Muscle layer of duodenum (tissue), 2 donors: ENCODE data around the gene WWTR1.

Source experiments
- H3K27ac ChIP-seq: one replicate; pipeline ENCODE4 v1.7.0; 2013; ENCODE audit warnings: mild to moderate bottlenecking, low read length
- H3K27me3 ChIP-seq: one replicate; pipeline ENCODE4 v1.7.0; 2013; ENCODE audit warnings: low read depth, mild to moderate bottlenecking, control low read depth, low read length
- H3K36me3 ChIP-seq, 2 donors: one replicate each; pipeline ENCODE4 v1.7.0; 2013; ENCODE audit warnings: low read length in 2 of 2, control low read depth in 1 of 2, mild to moderate bottlenecking in 1 of 2; ENCODE audit not compliant: insufficient read depth in 2 of 2, control insufficient read depth in 1 of 2
- H3K4me1 ChIP-seq, 2 donors: one replicate each; pipeline ENCODE4 v1.7.0; 2013; ENCODE audit warnings: low read length in 2 of 2, mild to moderate bottlenecking in 2 of 2, control low read depth in 1 of 2, moderate library complexity in 1 of 2; ENCODE audit not compliant: insufficient read depth in 2 of 2, control insufficient read depth in 1 of 2
- H3K4me3 ChIP-seq, 2 donors: one replicate each; pipeline ENCODE4 v1.7.0; 2013; ENCODE audit warnings: low read length in 2 of 2, low read depth in 1 of 2, mild to moderate bottlenecking in 1 of 2
- H3K9me3 ChIP-seq, 2 donors: one replicate each; pipeline ENCODE4 v1.7.0; 2013; ENCODE audit warnings: low read length in 2 of 2, control low read depth in 1 of 2, mild to moderate bottlenecking in 1 of 2; ENCODE audit not compliant: control insufficient read depth in 1 of 2
- donor health status: healthy.

Gene WWTR1

DNA sequence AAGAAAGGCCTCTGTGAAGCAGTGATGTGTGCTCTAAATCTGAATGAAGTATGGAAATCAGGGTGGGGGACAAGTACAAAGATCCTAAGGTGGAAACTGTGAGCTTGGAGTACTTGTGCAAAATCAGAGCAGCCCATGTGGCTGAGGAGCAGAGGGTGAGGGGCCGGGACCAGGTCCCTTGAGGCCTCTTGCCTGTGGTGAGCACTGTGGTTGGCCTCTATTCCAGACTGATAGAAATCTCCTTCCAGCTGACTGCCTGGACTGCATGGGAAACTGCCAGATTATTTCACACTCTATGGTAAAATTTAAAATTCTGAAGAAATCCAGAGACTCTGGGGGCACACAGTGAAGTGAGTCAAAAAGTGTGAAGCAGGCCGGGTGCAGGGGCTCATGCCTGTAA lies 101.9 kb downstream of the WWTR1 start:
- Histone ChIP-seq H3K4me1 (peaks cover 8 to 37% of the 10 kb centered on the region in 2 donors), H3K4me3 (no peak overlapping the region), H3K27me3 (no peaks in the 10 kb centered on the region), H3K9me3 (no peaks in the 10 kb centered on the region), H3K27ac (peak overlapping the region; percentile 46), H3K36me3 (peaks cover 0 to 4% of the 10 kb centered on the region in 2 donors)

DNA sequence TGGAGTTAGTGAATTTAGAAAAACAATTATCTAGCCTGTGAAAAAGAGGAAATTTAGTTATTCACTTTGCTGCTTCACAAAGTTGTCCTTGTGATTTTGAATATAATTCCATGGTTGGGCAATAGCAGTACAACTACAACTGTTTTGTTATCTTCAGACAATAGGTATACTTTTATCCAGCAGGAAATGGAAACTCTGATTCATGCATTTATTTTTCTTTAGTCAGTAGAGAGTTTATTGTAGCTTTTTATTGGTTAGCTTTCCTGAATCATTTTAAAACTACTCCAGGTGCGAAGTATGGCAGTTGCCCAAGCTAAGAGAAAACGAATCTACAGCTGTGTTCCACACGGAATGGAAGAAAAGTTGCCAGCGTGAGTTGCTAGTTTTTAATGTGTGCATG lies 103.0 kb downstream of the WWTR1 start:
- Histone ChIP-seq H3K4me1 (peaks cover 8 to 33% of the 10 kb centered on the region in 2 donors), H3K27me3 (no peaks in the 10 kb centered on the region), H3K27ac (no peak overlapping the region), H3K9me3 (no peaks in the 10 kb centered on the region), H3K4me3 (no peak overlapping the region), H3K36me3 (peaks cover 0 to 4% of the 10 kb centered on the region in 2 donors)

DNA sequence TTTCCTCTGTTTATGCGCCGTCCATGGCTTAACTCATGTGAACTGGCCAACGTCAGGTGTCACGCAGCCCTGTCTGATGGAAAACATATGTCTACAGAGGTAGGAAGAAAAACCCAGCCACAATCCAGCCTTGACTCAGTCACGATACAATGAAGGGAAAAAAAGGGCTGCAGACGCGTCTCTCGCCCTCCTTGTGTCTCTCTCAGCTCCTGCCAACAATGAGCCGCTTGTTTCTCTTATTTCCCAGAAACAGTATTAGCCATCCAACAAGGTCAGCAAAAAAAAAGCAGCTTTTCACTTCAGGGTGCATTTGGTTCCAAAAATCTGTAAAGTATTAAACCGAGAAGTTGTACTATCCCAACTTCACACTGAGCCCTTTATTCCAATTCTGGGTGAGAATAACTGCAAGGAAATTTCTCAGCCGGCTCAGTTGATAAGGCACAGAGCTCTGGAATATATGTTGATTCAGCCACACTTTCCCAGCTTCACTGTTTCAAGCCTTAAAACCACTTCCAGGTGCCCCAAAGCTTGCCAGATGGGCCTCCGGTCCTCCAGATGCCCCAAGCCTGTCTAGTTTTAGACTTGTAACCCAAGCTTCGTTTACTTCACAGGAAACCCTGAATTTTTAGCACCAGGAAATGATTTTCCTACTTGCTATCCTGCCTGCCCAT lies 103.9 kb downstream of the WWTR1 start:
- Histone ChIP-seq H3K27ac (peak overlapping the region; percentile 74), H3K9me3 (no peaks in the 10 kb centered on the region), H3K4me1 (peaks cover 8 to 36% of the 10 kb centered on the region in 2 donors), H3K4me3 (peak overlapping the region in 1 of 2 donors; percentile 0), H3K36me3 (peaks cover 0 to 4% of the 10 kb centered on the region in 2 donors), H3K27me3 (no peaks in the 10 kb centered on the region)

DNA sequence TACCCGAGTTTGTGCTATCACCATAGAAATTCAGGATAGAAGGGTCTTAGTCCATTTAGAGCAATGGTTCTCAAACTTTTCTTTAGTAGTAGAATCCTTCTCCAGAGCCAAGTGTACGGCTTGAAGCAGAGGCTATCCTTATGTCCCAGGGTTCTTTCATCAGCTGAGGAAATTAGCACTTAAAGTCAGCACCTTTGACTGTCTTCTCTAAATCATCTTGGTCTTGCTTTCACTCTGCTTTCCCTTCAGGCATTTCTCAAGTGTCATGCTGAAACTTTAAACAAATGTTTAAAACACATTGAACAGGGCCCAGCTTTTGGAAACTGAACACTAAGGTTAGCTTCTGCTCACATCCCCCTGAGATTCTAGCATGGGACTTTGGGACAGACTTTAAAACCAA lies 105.1 kb downstream of the WWTR1 start:
- Histone ChIP-seq H3K4me1 (peaks cover 8 to 43% of the 10 kb centered on the region in 2 donors), H3K36me3 (peaks cover 0 to 4% of the 10 kb centered on the region in 2 donors), H3K27ac (no peak overlapping the region), H3K9me3 (no peaks in the 10 kb centered on the region), H3K27me3 (no peaks in the 10 kb centered on the region), H3K4me3 (no peak overlapping the region)

DNA sequence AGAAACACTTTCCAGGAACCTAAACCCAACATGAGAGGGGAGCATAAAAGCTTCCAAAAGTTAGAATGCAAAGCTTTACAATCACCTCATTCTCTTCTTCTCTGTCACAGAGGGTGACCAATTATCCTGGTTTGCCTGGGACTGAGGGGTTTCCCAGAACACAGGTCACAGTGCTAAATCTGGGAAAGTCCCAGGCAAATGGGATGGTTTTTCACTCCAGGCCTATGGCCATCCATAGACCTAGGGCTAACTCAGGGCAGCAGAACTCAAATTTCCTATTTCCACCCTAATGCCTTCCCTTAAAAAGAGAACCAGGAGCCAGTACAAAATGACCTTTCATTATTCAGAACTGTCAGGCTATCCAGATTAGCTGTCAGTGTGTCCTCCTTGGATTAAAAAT lies 106.3 kb downstream of the WWTR1 start:
- peaks cover 0 to 4% of the 10 kb centered on the region in 2 donors for H3K36me3 ChIP-seq
- H3K4me1 ChIP-seq, result peaks cover 8 to 50% of the 10 kb centered on the region in 2 donors
- H3K9me3 ChIP-seq, result no peaks in the 10 kb centered on the region
- H3K4me3 ChIP-seq, result no peak overlapping the region
- no peaks in the 10 kb centered on the region for H3K27me3 ChIP-seq
- no peak overlapping the region for H3K27ac ChIP-seq

DNA sequence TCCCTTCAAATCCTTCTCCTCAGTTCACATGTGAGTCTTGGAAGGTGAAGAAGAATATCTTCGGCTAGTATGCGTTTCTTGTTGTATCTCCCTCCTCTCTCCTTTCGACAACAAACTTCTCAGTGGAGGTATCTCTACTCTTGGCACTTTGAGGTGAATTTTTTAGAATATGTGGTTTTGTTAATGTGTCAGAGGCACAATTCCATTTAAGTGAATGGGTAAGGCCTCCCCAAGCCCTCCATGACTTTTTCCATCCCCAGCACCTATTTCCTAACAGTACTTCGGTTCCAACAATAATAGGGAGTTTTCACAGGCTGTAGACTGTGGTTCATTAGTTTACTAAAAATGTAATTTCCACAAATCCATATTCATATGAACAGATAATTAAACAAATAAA lies 109.2 kb downstream of the WWTR1 start:
- peak overlapping the region; percentile 13 to 15 for H3K4me3 ChIP-seq
- no peaks in the 10 kb centered on the region for H3K36me3 ChIP-seq
- no peaks in the 10 kb centered on the region for H3K27me3 ChIP-seq
- H3K9me3 ChIP-seq, result no peaks in the 10 kb centered on the region
- peak overlapping the region; percentile 80 for H3K27ac ChIP-seq
- peaks cover 0 to 45% of the 10 kb centered on the region in 2 donors for H3K4me1 ChIP-seq

DNA sequence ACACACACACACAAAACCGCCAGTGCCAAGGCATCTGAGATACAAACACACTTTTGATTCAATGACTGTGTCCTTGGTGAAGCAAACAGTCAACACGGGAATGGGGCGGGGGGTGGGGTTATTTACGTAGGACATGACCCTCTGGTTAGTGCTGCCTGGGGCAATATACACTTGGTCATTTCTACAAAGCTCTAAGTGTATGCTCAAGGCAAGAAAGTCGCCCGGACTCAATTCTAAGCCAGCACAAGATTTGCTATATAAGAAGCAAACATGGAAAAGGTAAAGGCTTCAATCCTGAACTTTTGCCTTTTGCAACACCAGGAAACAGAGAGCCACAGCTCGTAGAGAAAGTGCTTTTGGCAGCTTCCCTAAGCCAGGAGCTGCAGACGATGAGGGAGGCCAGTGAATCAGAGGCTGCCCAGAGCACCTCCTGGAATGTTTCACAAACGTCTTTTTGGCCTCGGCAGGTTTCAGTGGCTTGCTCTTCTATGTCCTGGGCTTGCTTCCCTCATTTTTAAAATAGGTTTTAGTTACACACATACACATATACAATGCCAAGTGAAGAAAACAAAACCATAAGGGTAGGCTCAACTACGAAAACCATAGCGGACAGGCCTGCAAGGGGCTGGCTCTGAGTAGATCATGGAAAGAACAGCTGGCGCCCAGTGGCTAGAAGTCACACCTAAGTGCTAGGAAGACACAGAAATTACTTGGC lies 109.7 kb downstream of the WWTR1 start:
- Histone ChIP-seq H3K4me1 (peaks cover 0 to 39% of the 10 kb centered on the region in 2 donors), H3K4me3 (peak overlapping the region; percentile 13 to 15), H3K36me3 (no peaks in the 10 kb centered on the region), H3K9me3 (no peaks in the 10 kb centered on the region), H3K27ac (peak overlapping the region; percentile 80), H3K27me3 (no peaks in the 10 kb centered on the region)

DNA sequence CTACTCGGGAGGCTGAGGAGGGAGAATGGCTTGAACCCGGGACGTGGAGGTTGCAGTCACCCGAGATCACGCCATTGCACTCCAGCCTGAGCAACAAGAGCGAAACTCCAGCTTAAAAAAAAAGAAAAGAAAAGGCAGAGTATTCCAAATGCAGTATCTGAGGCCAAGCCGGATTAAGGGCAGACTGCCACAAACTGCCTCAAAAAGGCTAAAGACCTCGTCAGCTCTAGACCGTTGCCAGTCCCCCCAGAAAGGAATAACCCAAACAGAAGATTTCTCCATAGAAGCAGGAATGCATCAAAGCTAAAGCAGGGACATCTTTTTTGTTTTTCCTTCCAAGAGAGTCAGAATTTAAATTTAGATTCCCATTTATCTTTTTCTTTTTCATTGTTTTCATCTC lies 110.4 kb downstream of the WWTR1 start:
- Histone ChIP-seq H3K4me3 (peak overlapping the region in 1 of 2 donors; percentile 13), H3K4me1 (peaks cover 0 to 36% of the 10 kb centered on the region in 2 donors), H3K27ac (peak overlapping the region; percentile 80), H3K9me3 (no peaks in the 10 kb centered on the region), H3K36me3 (no peaks in the 10 kb centered on the region), H3K27me3 (no peaks in the 10 kb centered on the region)

DNA sequence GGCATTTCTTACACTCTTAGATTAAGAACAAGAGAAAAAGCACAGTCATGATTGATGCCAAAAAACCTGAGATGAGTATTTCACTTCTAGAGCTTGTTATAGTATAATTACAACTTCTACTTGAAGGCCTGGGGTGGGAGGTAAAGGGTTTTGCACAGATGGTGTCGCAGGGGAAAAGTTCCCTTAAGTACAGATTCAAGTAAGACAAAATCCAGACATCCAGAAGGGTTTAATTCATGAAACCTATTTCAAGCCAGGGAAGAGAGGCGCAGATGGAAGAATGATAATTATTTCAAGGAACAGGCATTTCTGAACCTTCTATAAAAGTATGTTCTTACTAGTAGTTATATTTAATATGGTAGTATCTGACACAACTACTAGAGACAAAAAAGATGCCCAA lies 112.8 kb downstream of the WWTR1 start:
- no peaks in the 10 kb centered on the region for H3K9me3 ChIP-seq
- H3K4me1 ChIP-seq, result peaks cover 0 to 39% of the 10 kb centered on the region in 2 donors
- H3K36me3 ChIP-seq, result peaks cover 8 to 13% of the 10 kb centered on the region in 2 donors
- H3K27ac ChIP-seq, result no peak overlapping the region
- no peak overlapping the region for H3K4me3 ChIP-seq
- no peaks in the 10 kb centered on the region for H3K27me3 ChIP-seq

DNA sequence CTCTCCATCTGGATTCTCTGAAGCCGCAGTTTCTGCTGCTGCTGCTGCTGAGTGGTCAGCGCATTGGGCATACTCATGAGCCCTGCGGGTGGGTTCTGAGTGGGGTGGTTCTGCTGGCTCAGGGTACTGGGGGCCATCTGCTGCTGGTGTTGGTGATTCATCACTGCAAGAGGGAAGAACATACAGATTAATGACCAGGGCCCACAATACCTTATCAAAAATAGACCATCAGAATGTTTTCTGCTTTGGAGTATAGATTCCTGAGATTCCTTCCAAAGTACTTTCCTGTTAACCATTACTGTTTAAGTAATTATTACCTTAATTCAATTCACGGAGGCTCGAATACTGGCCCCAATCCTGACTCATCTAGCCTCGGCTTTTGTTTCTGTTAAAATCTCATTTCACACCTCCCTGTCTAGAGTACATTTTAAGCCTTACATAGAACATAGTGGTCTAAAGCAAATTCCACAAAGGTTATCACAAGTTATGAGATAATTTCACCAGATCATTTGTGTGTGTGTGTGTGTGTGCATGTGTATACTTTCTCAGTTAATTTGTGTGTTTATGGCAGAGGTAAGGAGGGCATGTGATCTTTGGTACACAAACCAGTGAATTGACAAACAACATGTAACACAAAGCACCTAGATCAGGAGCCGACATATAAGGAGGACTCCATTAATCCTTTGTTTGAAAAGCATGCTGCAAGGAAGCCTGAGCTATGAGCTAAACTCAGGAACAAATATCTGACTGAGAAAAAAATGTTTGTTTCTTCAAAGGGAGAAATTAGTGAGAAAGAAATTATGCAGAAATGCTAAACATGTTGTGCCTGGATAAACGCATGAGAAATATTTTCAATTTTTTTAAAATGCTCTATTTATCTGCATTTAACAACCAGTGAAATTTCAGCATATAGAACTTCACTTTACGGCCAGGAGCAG lies 115.2 kb downstream of the WWTR1 start:
- H3K27ac ChIP-seq, result no peak overlapping the region
- H3K9me3 ChIP-seq, result no peaks in the 10 kb centered on the region
- no peak overlapping the region for H3K4me3 ChIP-seq
- H3K36me3 ChIP-seq, result peaks cover 8 to 13% of the 10 kb centered on the region in 2 donors
- peaks cover 0 to 33% of the 10 kb centered on the region in 2 donors for H3K4me1 ChIP-seq
- H3K27me3 ChIP-seq, result no peaks in the 10 kb centered on the region

DNA sequence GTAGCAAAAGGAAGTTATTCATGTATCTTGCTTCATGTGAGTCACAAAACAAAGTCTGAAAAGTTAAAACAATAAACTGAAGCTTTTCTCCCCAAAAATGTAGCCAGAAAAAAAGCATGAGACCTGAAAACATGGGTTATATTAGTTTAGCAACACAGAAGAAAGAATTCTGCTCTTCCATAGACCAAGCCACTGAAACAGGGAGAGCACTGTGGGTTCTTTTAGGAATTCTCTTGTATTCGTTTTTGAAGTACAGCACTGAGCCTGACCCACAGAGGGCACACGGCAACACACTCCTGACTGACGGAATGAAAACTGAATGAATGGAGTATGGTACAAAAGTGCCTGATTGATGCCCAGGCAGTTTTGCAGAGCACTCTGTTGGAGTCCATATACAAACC lies 116.7 kb downstream of the WWTR1 start:
- H3K36me3 ChIP-seq, result peaks cover 8 to 13% of the 10 kb centered on the region in 2 donors
- no peak overlapping the region for H3K4me3 ChIP-seq
- no peak overlapping the region for H3K27ac ChIP-seq
- H3K27me3 ChIP-seq, result no peaks in the 10 kb centered on the region
- peaks cover 0 to 38% of the 10 kb centered on the region in 2 donors for H3K4me1 ChIP-seq
- H3K9me3 ChIP-seq, result no peaks in the 10 kb centered on the region
